ENCODE measurements around the gene SOST.
A peak's percentile ranks its signal among the peaks of the same experiment; 100 is the strongest.
"Not testable (repeated sequence)": the region's sequence is repeated elsewhere in the genome, so short reads cannot be mapped to it uniquely, and the experiment has no call there.

Gene SOST

GRCh38 chr17:43758497-43759174 lies at the start of gene SOST:
SOST (minus strand) TSS chr17:43758791; CDS start chr17:43758741, 50 bp downstream.
- no peak for DNase-seq

- no peak for DNase-seq
Observed at GRCh38 chr17:43808076-43808475, 49.5 kb upstream of the SOST start.

GRCh38 chr17:43805117-43805516 lies 46.5 kb upstream of the SOST start:
- DNase-seq, result no peak

- DNase-seq, result no peak
Observed at GRCh38 chr17:43803758-43804157, 45.2 kb upstream of the SOST start.

GRCh38 chr17:43801844-43802243 lies 43.3 kb upstream of the SOST start:
- DNase-seq, result no peak

GRCh38 chr17:43800736-43801135 lies 42.1 kb upstream of the SOST start:
- DNase-seq, result no peak

- DNase-seq, result no peak
Observed at GRCh38 chr17:43799047-43799446, 40.5 kb upstream of the SOST start.

- not testable (repeated sequence) for DNase-seq
Observed at GRCh38 chr17:43798024-43798423, 39.4 kb upstream of the SOST start.

- DNase-seq, result not testable (repeated sequence)
Observed at GRCh38 chr17:43792668-43793067, 34.1 kb upstream of the SOST start.

- no peak for DNase-seq
Observed at GRCh38 chr17:43791589-43791988, 33.0 kb upstream of the SOST start.

- DNase-seq, result peak; percentile 49
Observed at GRCh38 chr17:43790311-43790940, 31.8 kb upstream of the SOST start.

GRCh38 chr17:43789482-43789881 lies 30.9 kb upstream of the SOST start:
- no peak for DNase-seq

- DNase-seq, result no peak
Observed at GRCh38 chr17:43788540-43788939, 29.9 kb upstream of the SOST start.

GRCh38 chr17:43787728-43788127 lies 29.1 kb upstream of the SOST start:
- DNase-seq, result no peak

GRCh38 chr17:43784628-43785101 lies 26.1 kb upstream of the SOST start:
- no peak for DNase-seq

GRCh38 chr17:43784068-43784467 lies 25.5 kb upstream of the SOST start:
- DNase-seq, result no peak

GRCh38 chr17:43782913-43783680 lies 24.5 kb upstream of the SOST start:
- no peak for DNase-seq

GRCh38 chr17:43780135-43780534 lies 21.5 kb upstream of the SOST start, which contains the start of gene CFAP97D1:
CFAP97D1 (plus strand) TSS chr17:43780435; CDS start chr17:43780463, 28 bp downstream.
- no peak for DNase-seq

GRCh38 chr17:43779145-43780125 lies 20.8 kb upstream of the SOST start:
- DNase-seq, result peak; percentile 73

- DNase-seq, result peak; percentile 73
Observed at GRCh38 chr17:43778337-43779144, 19.9 kb upstream of the SOST start, which contains the start of gene DUSP3. DUSP3 (minus strand) TSS chr17:43778977; CDS start chr17:43778924, 53 bp downstream.
